IMR-90 (cell line): ENCODE measurements around the gene ZBTB46. TPM values are rescaled to one million over a fixed set of nuclear protein-coding genes. Genes with fewer than 3 reads are reported as not detected.
A peak's percentile ranks its signal among the peaks of the same experiment; 100 is the strongest.

Experiments used
- ATAC-seq: fragments of 200-7000 bp; cut with Tn5 transposase; 2 replicates; pipeline ENCODE4 v1.9.1; 2020; ENCODE audit warnings: low read depth, mild to moderate bottlenecking, moderate library complexity
- BruUV-seq: library from RNA; stranded (reverse); fragments of 400-500 nt; replicated peaks from 2 replicates; lab custom pipeline; 2021; lab: Mats Ljungman, UMichigan
- CTCF ChIA-PET: fragments of 300-600 bp; formaldehyde crosslinking; extraction: SDS; loops from one replicate; lab custom pipeline; 2021; ENCODE audit warnings: antibody characterized with exemption; lab: Yijun Ruan, JAX
- POLR2A ChIA-PET: fragments of 300-600 bp; sonication (Branson Sonifier 250); formaldehyde crosslinking; loops from one replicate; lab custom pipeline; 2022; ENCODE audit warnings: antibody characterized with exemption; ENCODE audit not compliant: unreplicated experiment; lab: Charles Lee
- DNase-seq: peaks from one replicate; pipeline ENCODE4 v3.0.0; 2013
- H2AFZ ChIP-seq: replicated peaks from 2 replicates; pipeline ENCODE3; 2013; ENCODE audit warnings: low read length, mild to moderate bottlenecking; ENCODE audit not compliant: poor library complexity
- H2AK5ac ChIP-seq: 2 replicates; pipeline ENCODE4 v1.6.1; 2013; ENCODE audit warnings: low read depth, low read length, inconsistent platforms
- H2AK9ac ChIP-seq: replicated peaks from 2 replicates; pipeline ENCODE3; 2013; ENCODE audit warnings: mild to moderate bottlenecking, low read depth, low read length, moderate library complexity; ENCODE audit not compliant: poor library complexity
- H2BK120ac ChIP-seq: 2 replicates; pipeline ENCODE4 v1.6.1; 2013; ENCODE audit warnings: low read depth, low read length, inconsistent platforms
- H2BK15ac ChIP-seq: 3 replicates; pipeline ENCODE4 v1.6.1; 2013; ENCODE audit warnings: low read depth, low read length, inconsistent platforms
- H2BK20ac ChIP-seq: 2 replicates; pipeline ENCODE4 v1.6.1; 2013; ENCODE audit warnings: low read depth, mild to moderate bottlenecking, inconsistent platforms, low read length, moderate library complexity
- H2BK5ac ChIP-seq: 2 replicates; pipeline ENCODE4 v1.6.1; 2013; ENCODE audit warnings: mild to moderate bottlenecking, low read depth, low read length, inconsistent platforms; ENCODE audit not compliant: poor library complexity, severe bottlenecking
- H3K14ac ChIP-seq: replicated peaks from 2 replicates; pipeline ENCODE4 v1.6.1; 2013; ENCODE audit warnings: low read depth, low read length, inconsistent platforms
- H3K18ac ChIP-seq: 2 replicates; pipeline ENCODE4 v1.6.1; 2013; ENCODE audit warnings: low read depth, low read length, control low read depth
- H3K23ac ChIP-seq: 2 replicates; pipeline ENCODE4 v1.6.1; 2013; ENCODE audit warnings: low read depth, low read length, inconsistent platforms
- H3K27ac ChIP-seq: 2 replicates; pipeline ENCODE4 v1.5.1; 2013; ENCODE audit warnings: mild to moderate bottlenecking, control low read depth, low read length; ENCODE audit not compliant: insufficient read depth
- H3K27me3 ChIP-seq: 2 replicates; pipeline ENCODE4 v1.6.1; 2013; ENCODE audit warnings: low read length; ENCODE audit not compliant: control insufficient read depth, insufficient read depth
- H3K36me3 ChIP-seq: 2 replicates; pipeline ENCODE4 v1.6.1; 2013; ENCODE audit warnings: low read length, mixed read lengths; ENCODE audit not compliant: control insufficient read depth, insufficient read depth
- H3K4ac ChIP-seq: 2 replicates; pipeline ENCODE4 v1.6.1; 2013; ENCODE audit warnings: low read depth, low read length, inconsistent platforms
- H3K4me1 ChIP-seq: 2 replicates; pipeline ENCODE4 v1.6.1; 2013; ENCODE audit warnings: low read length, mixed read lengths; ENCODE audit not compliant: control insufficient read depth, insufficient read depth
- H3K4me2 ChIP-seq: 2 replicates; pipeline ENCODE4 v1.6.1; 2013; ENCODE audit warnings: low read depth, mild to moderate bottlenecking, control low read depth, low read length, moderate library complexity
- H3K4me3 ChIP-seq: 2 replicates; pipeline ENCODE4 v1.5.1; 2013; ENCODE audit warnings: low read depth, mild to moderate bottlenecking, control low read depth, low read length, moderate library complexity; ENCODE audit not compliant: insufficient read depth
- H3K56ac ChIP-seq: 2 replicates; pipeline ENCODE4 v1.6.1; 2013; ENCODE audit warnings: low read length, inconsistent platforms; ENCODE audit not compliant: insufficient read depth; ENCODE audit errors: extremely low read depth
- H3K79me1 ChIP-seq, 2 experiments: 2 replicates each; pipeline ENCODE4 v1.6.1; 2013; ENCODE audit warnings: low read length in 2 of 2, inconsistent platforms in 1 of 2, low read depth in 1 of 2
- H3K9ac ChIP-seq: 2 replicates; pipeline ENCODE4 v1.6.1; 2013; ENCODE audit warnings: low read depth, low read length, control low read depth
- H3K9me1 ChIP-seq: 2 replicates; pipeline ENCODE4 v1.6.1; 2013; ENCODE audit warnings: low read length, inconsistent platforms; ENCODE audit not compliant: insufficient read depth
- H3K9me3 ChIP-seq: 2 replicates; pipeline ENCODE4 v1.6.1; 2013; ENCODE audit warnings: low read length; ENCODE audit not compliant: control insufficient read depth, insufficient read depth
- H4K20me1 ChIP-seq: 2 replicates; pipeline ENCODE4 v1.6.1; 2013; ENCODE audit warnings: low read length, inconsistent platforms; ENCODE audit not compliant: insufficient read depth
- H4K5ac ChIP-seq: 2 replicates; pipeline ENCODE4 v1.6.1; 2013; ENCODE audit warnings: mild to moderate bottlenecking, low read depth, low read length, control low read depth
- H4K8ac ChIP-seq, 2 experiments: 2 replicates each; pipeline ENCODE4 v1.6.1; 2013; ENCODE audit warnings: low read depth in 2 of 2, low read length in 2 of 2, control low read depth in 1 of 2, inconsistent platforms in 1 of 2
- H4K91ac ChIP-seq: 2 replicates; pipeline ENCODE4 v1.6.1; 2013; ENCODE audit warnings: low read depth, low read length, inconsistent platforms; ENCODE audit not compliant: insufficient read depth
- BHLHE40 ChIP-seq: fragments of 150-350 bp; IDR thresholded peaks from 2 replicates; pipeline ENCODE4 v1.6.1; 2016; ENCODE audit warnings: mild to moderate bottlenecking, low read depth, low read length
- ELK1 ChIP-seq: fragments of 150-350 bp; IDR thresholded peaks from 2 replicates; pipeline ENCODE4 v1.6.1; 2016; ENCODE audit warnings: low read depth, mild to moderate bottlenecking, low read length, moderate library complexity, borderline replicate concordance
- FOS ChIP-seq: fragments of 150-350 bp; IDR thresholded peaks from 2 replicates; pipeline ENCODE4 v1.6.1; 2016; ENCODE audit warnings: low read depth, low read length
- MAZ ChIP-seq: IDR thresholded peaks from 2 replicates; pipeline ENCODE4 v1.6.1; 2012; ENCODE audit warnings: low read depth, mild to moderate bottlenecking, low read length, improper control_type of control experiment, moderate library complexity, borderline replicate concordance
- POLR2A ChIP-seq: IDR thresholded peaks from 2 replicates; pipeline ENCODE4 v1.6.1; 2012; ENCODE audit warnings: mild to moderate bottlenecking, low read depth, low read length
- WGBS, 2 experiments: methylation state at CpG; one replicate each; pipeline versions ENCODE4 v1.1.5 to v1.1.7; 2013; ENCODE audit warnings: missing lambda C conversion rate in 2 of 2; ENCODE audit not compliant: insufficient read length in 1 of 2; ENCODE audit errors: extremely low coverage in 2 of 2; 5-methylcytosine and 5-hydroxymethylcytosine counted together
- dilution Hi-C: fragments of 300-500 bp; cut with HindIII; formaldehyde crosslinking; loops from one replicate; pipeline ENCODE4 v1.14.3; 2018; ENCODE audit warnings: low sequenced_read_pairs; ENCODE audit not compliant: unreplicated experiment
- in situ Hi-C: fragments of 300-500 bp; cut with MboI; formaldehyde crosslinking; loops from 3 replicates; pipeline ENCODE4 v1.14.3; 2019; ENCODE audit warnings: low sequenced_read_pairs, inconsistent platforms, mixed read lengths
- intact Hi-C: fragments of 100-400 bp; cut with micrococcal nuclease; formaldehyde crosslinking; loops from 2 replicates; pipeline ENCODE4 v1.10.0; 2022
- polyA plus RNA-seq, 3 experiments: library from polyadenylated mRNA; depleted of rRNA; stranded (reverse); fragments of >200 nt; gene quantifications; 2 replicates each; pipeline ENCODE4 v1.2.3, GENCODE V29; 2012; ENCODE audit warnings: low replicate concordance in 1 of 3
- total RNA-seq: library from RNA; depleted of rRNA; stranded (reverse); fragments of >200 nt; gene quantifications from 2 replicates; pipeline ENCODE4 v1.2.3, GENCODE V29; 2012
- TF ChIP-seq, protein P1 (sequence below): fragments of 150-350 bp; IDR thresholded peaks from 2 replicates; pipeline ENCODE4 v1.6.1; 2017; ENCODE audit warnings: mild to moderate bottlenecking, antibody characterized with exemption, low read length, low read depth
- TF ChIP-seq, protein P2 (sequence below): conservative IDR thresholded peaks from 2 replicates; pipeline ENCODE4 v1.5.1; 2012; ENCODE audit warnings: mild to moderate bottlenecking, low read depth, low read length, improper control_type of control experiment

The ZBTB46 gene
- total and polyA plus RNA-seq, 2 of the 4 experiments (the other 2 are of a cell fraction): 4.2 to 14.9 TPM

DNA sequence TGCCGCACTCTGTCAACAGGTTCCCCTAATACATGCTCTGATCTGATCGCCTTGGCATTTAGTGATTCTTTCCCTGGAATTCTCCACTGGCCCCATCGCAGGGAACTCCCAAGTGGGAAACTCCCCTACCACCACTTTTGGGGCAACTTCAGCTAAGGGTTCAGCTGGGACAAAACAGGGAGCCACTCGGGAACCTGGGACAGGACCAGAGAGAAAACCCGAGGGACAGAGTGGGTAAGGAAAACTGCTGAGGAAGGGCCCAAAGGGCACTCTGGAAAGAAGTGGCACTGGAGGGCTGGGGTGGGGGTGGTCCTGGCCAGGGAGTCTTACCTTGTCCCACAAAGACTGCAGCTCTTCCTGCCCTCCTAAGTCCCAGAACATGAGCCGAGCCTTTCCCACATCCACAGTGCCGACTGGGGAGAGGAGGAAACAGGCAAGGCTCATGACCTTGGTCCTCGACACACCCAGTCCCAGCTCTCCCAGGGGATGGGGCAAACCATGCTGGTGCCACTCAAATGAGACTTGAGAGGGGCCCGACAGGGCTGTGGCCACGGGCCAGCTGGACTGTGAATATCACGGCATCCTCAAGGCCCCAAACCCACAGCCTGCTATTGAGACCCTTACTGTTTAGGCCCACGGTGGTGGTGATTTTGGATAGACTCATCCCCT lies 124.9 kb downstream of the ZBTB46 start:
- Histone ChIP-seq H3K4me3 (peak overlapping the region; percentile 84; the same call in 1 of the 2 replicates), H2BK15ac (no peak overlapping the region), H3K14ac (0 out of 2 replicates have a peak overlapping the region, but pooled peaks have one; percentile 92), H3K18ac (no peak overlapping the region), H4K20me1 (no peaks in the 10 kb centered on the region; the same call in 1 of the 2 replicates), H2BK20ac (no peak overlapping the region), H4K91ac (0 out of 2 replicates have a peak overlapping the region, but pooled peaks have one; percentile 60), H3K4me2 (peak overlapping the region; percentile 92), H3K23ac (0 out of 2 replicates have a peak overlapping the region, but pooled peaks have one; percentile 81), H2BK120ac (no peak overlapping the region), H2AK9ac (peak overlapping the region; percentile 98), H2AFZ (peak overlapping the region; percentile 98), H3K9me3 (no peaks in the 10 kb centered on the region), H3K79me1 (peaks cover 18 to 76% of the 10 kb centered on the region in 2 experiments), H3K27me3 (no peaks in the 10 kb centered on the region), H4K5ac (no peak overlapping the region; the same call in 1 of the 2 replicates), H4K8ac (peak overlapping the region; percentile 69 to 93; a peak in 3 of 4 replicates), H3K9ac (peak overlapping the region; percentile 79; the same call in 1 of the 2 replicates), H3K9me1 (no peaks in the 10 kb centered on the region), H3K36me3 (peaks cover 39% of the 10 kb centered on the region), H3K4me1 (peaks cover 10% of the 10 kb centered on the region), H3K27ac (peak overlapping the region; percentile 82; the same call in 1 of the 2 replicates), H2BK5ac (peak overlapping the region; percentile 77), H2AK5ac (peak overlapping the region; percentile 98), H3K4ac (peak overlapping the region; percentile 94), H3K56ac (no peak overlapping the region)
- DNase-seq (no peak), ATAC-seq (no peak)
- intact Hi-C loops: loop anchor here (2.0 kb wide), 1 partner anchor 159 kb away; the partner anchor contains the start of gene TPD52L2
- WGBS, 2 experiments: 80% methylated on average over 1 of the region's 12 CpGs; no CpG with 5 or more reads in 1 of the 2 experiments
- in situ Hi-C loops: loop anchor here (10.0 kb wide), 1 partner anchor 159 kb away; the partner anchor contains the start of genes ABHD16B and TPD52L2
- ChIA-PET POLR2A (no interaction called here), CTCF (no interaction called here)
- dilution Hi-C loops: no loop called here
- no TSS peak for BruUV-seq
- no peak for TF ChIP-seq MAZ
- TF ChIP-seq ELK1: no peak
- no peak for TF ChIP-seq POLR2A
- no peak for TF ChIP-seq FOS
- TF ChIP-seq, protein P1, sequence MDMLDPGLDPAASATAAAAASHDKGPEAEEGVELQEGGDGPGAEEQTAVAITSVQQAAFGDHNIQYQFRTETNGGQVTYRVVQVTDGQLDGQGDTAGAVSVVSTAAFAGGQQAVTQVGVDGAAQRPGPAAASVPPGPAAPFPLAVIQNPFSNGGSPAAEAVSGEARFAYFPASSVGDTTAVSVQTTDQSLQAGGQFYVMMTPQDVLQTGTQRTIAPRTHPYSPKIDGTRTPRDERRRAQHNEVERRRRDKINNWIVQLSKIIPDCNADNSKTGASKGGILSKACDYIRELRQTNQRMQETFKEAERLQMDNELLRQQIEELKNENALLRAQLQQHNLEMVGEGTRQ: no peak
- no peak for TF ChIP-seq BHLHE40
- TF ChIP-seq, protein P2, sequence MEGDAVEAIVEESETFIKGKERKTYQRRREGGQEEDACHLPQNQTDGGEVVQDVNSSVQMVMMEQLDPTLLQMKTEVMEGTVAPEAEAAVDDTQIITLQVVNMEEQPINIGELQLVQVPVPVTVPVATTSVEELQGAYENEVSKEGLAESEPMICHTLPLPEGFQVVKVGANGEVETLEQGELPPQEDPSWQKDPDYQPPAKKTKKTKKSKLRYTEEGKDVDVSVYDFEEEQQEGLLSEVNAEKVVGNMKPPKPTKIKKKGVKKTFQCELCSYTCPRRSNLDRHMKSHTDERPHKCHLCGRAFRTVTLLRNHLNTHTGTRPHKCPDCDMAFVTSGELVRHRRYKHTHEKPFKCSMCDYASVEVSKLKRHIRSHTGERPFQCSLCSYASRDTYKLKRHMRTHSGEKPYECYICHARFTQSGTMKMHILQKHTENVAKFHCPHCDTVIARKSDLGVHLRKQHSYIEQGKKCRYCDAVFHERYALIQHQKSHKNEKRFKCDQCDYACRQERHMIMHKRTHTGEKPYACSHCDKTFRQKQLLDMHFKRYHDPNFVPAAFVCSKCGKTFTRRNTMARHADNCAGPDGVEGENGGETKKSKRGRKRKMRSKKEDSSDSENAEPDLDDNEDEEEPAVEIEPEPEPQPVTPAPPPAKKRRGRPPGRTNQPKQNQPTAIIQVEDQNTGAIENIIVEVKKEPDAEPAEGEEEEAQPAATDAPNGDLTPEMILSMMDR: no peak
